Measurements from ENCODE around the gene OR2AP1. TPM values are rescaled to one million over a fixed set of nuclear protein-coding genes. Genes with fewer than 3 reads are reported as not detected.
"Not testable (repeated sequence)": the region's sequence is repeated elsewhere in the genome, so short reads cannot be mapped to it uniquely, and the experiment has no call there.

The OR2AP1 gene
- total and polyA plus RNA-seq, 2 donors (not counting 3 experiments of a cell fraction or from before 2014, with no cell fraction given): not detected

GRCh38 chr12:55570689-55571088, 1.6 kb upstream of the OR2AP1 start:
- H3K9me3 ChIP-seq (replicated peaks; ENCODE audit: control insufficient read depth, insufficient read depth, low read length); POLR2A ChIA-PET; H3K27ac ChIP-seq (ENCODE audit: insufficient read depth, low read depth, low read length); FAIRE-seq; H3K27me3 ChIP-seq (ENCODE audit: control insufficient read depth in 2 of 2, insufficient read depth in 2 of 2, low read length in 2 of 2); dilution Hi-C loops (cut with MboI; ENCODE audit: extremely low pct_ligation_motif_present, low sequenced_read_pairs); intact Hi-C loops (cut with micrococcal nuclease); H4K20me1 ChIP-seq (replicated peaks; ENCODE audit: control insufficient read depth, extremely low read depth, insufficient read depth, low read length); DNase-seq (ENCODE audit: low read depth, low spot score); H2AFZ ChIP-seq (ENCODE audit: low read depth, low read length); H3K4me2 ChIP-seq (ENCODE audit: insufficient read depth, low read length); H3K4me3 ChIP-seq (replicated peaks in 1 of 3; ENCODE audit: insufficient read depth in 1 of 3, low read depth in 1 of 3, low read length in 3 of 3); H3K36me3 ChIP-seq (ENCODE audit: control insufficient read depth in 2 of 2, extremely low read depth in 1 of 2, insufficient read depth in 2 of 2, low read length in 2 of 2); CTCF ChIA-PET; H3K79me2 ChIP-seq (ENCODE audit: control insufficient read depth, insufficient read depth, low read length); H3K4me1 ChIP-seq (ENCODE audit: control insufficient read depth, extremely low read depth, insufficient read depth, low read length); H3K9me1 ChIP-seq (replicated peaks; ENCODE audit: control insufficient read depth, extremely low read depth, insufficient read depth, low read length); H3K9ac ChIP-seq (replicated peaks; ENCODE audit: extremely low read depth, insufficient read depth, low read length); BruUV-seq (replicated peaks): not testable (repeated sequence)

GRCh38 chr12:55582066-55582465, 9.8 kb downstream of the OR2AP1 start:
- H3K4me1 ChIP-seq (ENCODE audit: control insufficient read depth, extremely low read depth, insufficient read depth, low read length): no peaks in the 10 kb centered on the region
- no peak overlapping the region for H3K27ac ChIP-seq (ENCODE audit: insufficient read depth, low read depth, low read length)
- H3K9me1 ChIP-seq (replicated peaks; ENCODE audit: control insufficient read depth, extremely low read depth, insufficient read depth, low read length): no peaks in the 10 kb centered on the region
- intact Hi-C loops (cut with micrococcal nuclease) (no loop called here), dilution Hi-C loops (cut with MboI; ENCODE audit: extremely low pct_ligation_motif_present, low sequenced_read_pairs) (no loop called here)
- ChIA-PET POLR2A (no interaction called here), CTCF (no interaction called here)
- TF ChIP-seq POLR2A (IDR thresholded peaks at IDR 0.05; ENCODE audit: low read depth, low read length): no peak
- H3K9me3 ChIP-seq (replicated peaks; ENCODE audit: control insufficient read depth, insufficient read depth, low read length): no peaks in the 10 kb centered on the region
- no peaks in the 10 kb centered on the region for H3K36me3 ChIP-seq (ENCODE audit: control insufficient read depth in 2 of 2, extremely low read depth in 1 of 2, insufficient read depth in 2 of 2, low read length in 2 of 2)
- no peak for DNase-seq (ENCODE audit: low read depth, low spot score)
- no peak for FAIRE-seq
- no TSS peak for BruUV-seq (replicated peaks)
- H2AFZ ChIP-seq (ENCODE audit: low read depth, low read length): no peak overlapping the region
- H3K4me2 ChIP-seq (ENCODE audit: insufficient read depth, low read length): no peak overlapping the region
- H3K9ac ChIP-seq (replicated peaks; ENCODE audit: extremely low read depth, insufficient read depth, low read length): no peak overlapping the region
- H4K20me1 ChIP-seq (replicated peaks; ENCODE audit: control insufficient read depth, extremely low read depth, insufficient read depth, low read length): no peaks in the 10 kb centered on the region
- no peaks in the 10 kb centered on the region for H3K27me3 ChIP-seq (ENCODE audit: control insufficient read depth in 2 of 2, insufficient read depth in 2 of 2, low read length in 2 of 2)
- H3K79me2 ChIP-seq (ENCODE audit: control insufficient read depth, insufficient read depth, low read length): no peaks in the 10 kb centered on the region
- no peak overlapping the region for H3K4me3 ChIP-seq (replicated peaks in 1 of 3; ENCODE audit: insufficient read depth in 1 of 3, low read depth in 1 of 3, low read length in 3 of 3)

- POLR2A ChIA-PET: no interaction called here
- no peak overlapping the region for H2AFZ ChIP-seq (ENCODE audit: low read depth, low read length)
- H3K4me1 ChIP-seq (ENCODE audit: control insufficient read depth, extremely low read depth, insufficient read depth, low read length): no peaks in the 10 kb centered on the region
- H4K20me1 ChIP-seq (replicated peaks; ENCODE audit: control insufficient read depth, extremely low read depth, insufficient read depth, low read length): no peaks in the 10 kb centered on the region
- no peak overlapping the region for H3K4me2 ChIP-seq (ENCODE audit: insufficient read depth, low read length)
- FAIRE-seq (no peak), DNase-seq (ENCODE audit: low read depth, low spot score) (no peak)
- dilution Hi-C loops (cut with MboI; ENCODE audit: extremely low pct_ligation_motif_present, low sequenced_read_pairs) (no loop called here), intact Hi-C loops (cut with micrococcal nuclease) (no loop called here)
- no peaks in the 10 kb centered on the region for H3K9me3 ChIP-seq (replicated peaks; ENCODE audit: control insufficient read depth, insufficient read depth, low read length)
- TF ChIP-seq MYC (IDR thresholded peaks at IDR 0.05; ENCODE audit: low read depth, low read length): no peak
- no peak for TF ChIP-seq JUN (IDR thresholded peaks at IDR 0.05; ENCODE audit: borderline replicate concordance, insufficient read depth, insufficient read length, low read depth)
- no peak for TF ChIP-seq POLR2AphosphoS5 (IDR thresholded peaks at IDR 0.05; ENCODE audit: insufficient read depth, low read depth, low read length)
- no peak for TF ChIP-seq POLR2A (IDR thresholded peaks at IDR 0.05; ENCODE audit: low read depth, low read length)
- TF ChIP-seq GATA2 (IDR thresholded peaks at IDR 0.05; ENCODE audit: insufficient read depth, insufficient read length, low read depth, low read length): no peak
- no peak for TF ChIP-seq MAX (IDR thresholded peaks at IDR 0.05; ENCODE audit: insufficient read depth, insufficient read length)
- no peak for TF ChIP-seq CTCF (IDR thresholded peaks at IDR 0.05; ENCODE audit: extremely low read depth in 1 of 2, insufficient read depth in 1 of 2, low read depth in 1 of 2, low read length in 2 of 2)
- TF ChIP-seq FOS (IDR thresholded peaks at IDR 0.05; ENCODE audit: borderline replicate concordance, insufficient read depth, low read length): no peak
- no peak for TF ChIP-seq EZH2 (IDR thresholded peaks at IDR 0.05; ENCODE audit: borderline replicate concordance, low read depth, low read length, severe bottlenecking)
- no peaks in the 10 kb centered on the region for H3K36me3 ChIP-seq (ENCODE audit: control insufficient read depth in 2 of 2, extremely low read depth in 1 of 2, insufficient read depth in 2 of 2, low read length in 2 of 2)
- H3K79me2 ChIP-seq (ENCODE audit: control insufficient read depth, insufficient read depth, low read length): no peaks in the 10 kb centered on the region
- H3K27me3 ChIP-seq (ENCODE audit: control insufficient read depth in 2 of 2, insufficient read depth in 2 of 2, low read length in 2 of 2): no peaks in the 10 kb centered on the region
- no peak overlapping the region for H3K9ac ChIP-seq (replicated peaks; ENCODE audit: extremely low read depth, insufficient read depth, low read length)
- H3K4me3 ChIP-seq (replicated peaks in 1 of 3; ENCODE audit: insufficient read depth in 1 of 3, low read depth in 1 of 3, low read length in 3 of 3): no peak overlapping the region
- no TSS peak for BruUV-seq (replicated peaks)
- no peak overlapping the region for H3K27ac ChIP-seq (ENCODE audit: insufficient read depth, low read depth, low read length)
- no peaks in the 10 kb centered on the region for H3K9me1 ChIP-seq (replicated peaks; ENCODE audit: control insufficient read depth, extremely low read depth, insufficient read depth, low read length)
- CTCF ChIA-PET: no interaction called here
Measured at GRCh38 chr12:55585817-55586216, 13.5 kb downstream of the OR2AP1 start.

Data from endothelial cell of umbilical vein (primary cell).